ENCODE results near the gene CYP2C18. TPM values are rescaled to one million over a fixed set of nuclear protein-coding genes. Genes with fewer than 3 reads are reported as not detected.

Gene CYP2C18
- total and polyA plus RNA-seq, 2 of the 13 experiments (the other 11 are each of a cell fraction or from before 2014, with no cell fraction given) = 0.07 TPM; not detected in 1

DNA sequence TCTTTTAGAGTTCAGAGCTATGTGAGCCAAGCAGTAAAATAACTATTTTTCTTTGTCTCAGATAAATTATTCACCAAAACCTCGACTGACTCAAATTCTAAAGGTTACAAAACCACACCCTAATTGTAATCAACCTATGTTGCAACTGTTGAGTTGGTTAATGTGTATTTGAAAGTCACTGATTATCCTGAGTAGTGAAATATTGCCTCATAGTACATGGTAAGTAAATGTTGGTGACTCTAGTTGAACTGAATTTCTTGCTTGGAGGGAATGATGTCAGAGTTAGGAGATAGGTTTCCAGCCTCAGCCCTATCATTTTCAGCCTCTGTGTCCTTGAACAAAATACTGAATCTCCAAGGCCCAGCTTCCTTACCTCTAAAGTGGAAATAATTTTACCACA is 3.0 kb upstream of the CYP2C18 start (continued):
- TF ChIP-seq HDAC6 (IDR thresholded peaks at IDR 0.05; ENCODE audit: low read depth, low read length) (no peak), ATF3 (CRISPR knock-in tag; IDR thresholded peaks at IDR 0.05) (0 out of 2 replicates have a peak, but pooled peaks have one; percentile 24), NFYC (CRISPR knock-in tag; IDR thresholded peaks at IDR 0.05) (no peak), SOX6 (IDR thresholded peaks at IDR 0.05) (no peak), SOX6 (CRISPR knock-in tag; IDR thresholded peaks at IDR 0.05) (peak; percentile 75), ARID3A (IDR thresholded peaks at IDR 0.05; ENCODE audit: low read depth, low read length) (peak; percentile 90), ONECUT2 (CRISPR knock-in tag; IDR thresholded peaks at IDR 0.05) (no peak), KLF16 (CRISPR knock-in tag; IDR thresholded peaks at IDR 0.05) (no peak), SOX5 (CRISPR knock-in tag; IDR thresholded peaks at IDR 0.05; ENCODE audit: borderline replicate concordance) (peak; percentile 78), ZNF549 (CRISPR knock-in tag; IDR thresholded peaks at IDR 0.05) (no peak), ZNF44 (CRISPR knock-in tag; IDR thresholded peaks at IDR 0.05) (no peak), FOXA1 (IDR thresholded peaks at IDR 0.05) (no peak), FOXA1 (CRISPR knock-in tag; IDR thresholded peaks at IDR 0.05) (peak; percentile 65), KMT2B (CRISPR knock-in tag; IDR thresholded peaks at IDR 0.05) (no peak), ATF4 (CRISPR knock-in tag; IDR thresholded peaks at IDR 0.05) (peak in 1 of 2 experiments; percentile 93; a peak in 2 of 4 replicates), AHR (CRISPR knock-in tag; IDR thresholded peaks at IDR 0.05) (no peak), DDIT3 (CRISPR knock-in tag; IDR thresholded peaks at IDR 0.05) (no peak), E2F2 (CRISPR knock-in tag; IDR thresholded peaks at IDR 0.05; ENCODE audit: borderline replicate concordance) (no peak), ZBTB21 (CRISPR knock-in tag; IDR thresholded peaks at IDR 0.05) (peak; percentile 95), BCL6 (CRISPR knock-in tag; IDR thresholded peaks at IDR 0.05) (peak; percentile 75), ZHX1 (CRISPR knock-in tag; IDR thresholded peaks at IDR 0.05; ENCODE audit: low read depth) (0 out of 2 replicates have a peak, but pooled peaks have one; percentile 72), ZNF446 (CRISPR knock-in tag; IDR thresholded peaks at IDR 0.05) (no peak)
- TF ChIP-seq, protein P1, sequence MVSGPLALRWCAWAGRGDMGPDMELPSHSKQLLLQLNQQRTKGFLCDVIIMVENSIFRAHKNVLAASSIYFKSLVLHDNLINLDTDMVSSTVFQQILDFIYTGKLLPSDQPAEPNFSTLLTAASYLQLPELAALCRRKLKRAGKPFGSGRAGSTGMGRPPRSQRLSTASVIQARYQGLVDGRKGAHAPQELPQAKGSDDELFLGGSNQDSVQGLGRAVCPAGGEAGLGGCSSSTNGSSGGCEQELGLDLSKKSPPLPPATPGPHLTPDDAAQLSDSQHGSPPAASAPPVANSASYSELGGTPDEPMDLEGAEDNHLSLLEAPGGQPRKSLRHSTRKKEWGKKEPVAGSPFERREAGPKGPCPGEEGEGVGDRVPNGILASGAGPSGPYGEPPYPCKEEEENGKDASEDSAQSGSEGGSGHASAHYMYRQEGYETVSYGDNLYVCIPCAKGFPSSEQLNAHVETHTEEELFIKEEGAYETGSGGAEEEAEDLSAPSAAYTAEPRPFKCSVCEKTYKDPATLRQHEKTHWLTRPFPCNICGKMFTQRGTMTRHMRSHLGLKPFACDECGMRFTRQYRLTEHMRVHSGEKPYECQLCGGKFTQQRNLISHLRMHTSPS (CRISPR knock-in tag; IDR thresholded peaks at IDR 0.05; ENCODE audit: low read depth) = no peak
